ENCODE data around the gene TXNRD2. TPM values are rescaled to one million over a fixed set of nuclear protein-coding genes. Genes with fewer than 3 reads are reported as not detected.

The TXNRD2 gene
- total RNA-seq, 1 experiment from 2014 or later, result 22.9 TPM

- H4K20me1 ChIP-seq (ENCODE audit: control insufficient read depth, insufficient read depth, insufficient read length), result no peaks in the 10 kb centered on the region
- no peaks in the 10 kb centered on the region for H3K79me1 ChIP-seq (ENCODE audit: insufficient read depth, low read depth, low read length, poor library complexity, severe bottlenecking)
- no peak overlapping the region for H3K18ac ChIP-seq (ENCODE audit: insufficient read length, low read depth, low read length)
- H3K27ac ChIP-seq (ENCODE audit: insufficient read length, low read depth, low read length), result no peak overlapping the region
- Mint-ChIP-seq H3K9me3 (no peaks in the 10 kb centered on the region), H3K4me3 (no peak overlapping the region), H3K36me3 (ENCODE audit: insufficient read depth in 1 of 3, low read depth in 3 of 3) (no peaks in the 10 kb centered on the region), H3K27ac (peak overlapping the region in 2 of 3 experiments; percentile 10 to 93; a peak in 4 of 7 replicates), H3K27me3 (ENCODE audit: low read depth) (no peaks in the 10 kb centered on the region; the same call in 1 of the 2 replicates), H3K4me1 (peaks cover 24 to 26% of the 10 kb centered on the region in 2 experiments)
- H3K56ac ChIP-seq (ENCODE audit: insufficient read length, low read depth, low read length), result no peak overlapping the region
- TF ChIP-seq CTCF (conservative IDR thresholded peaks at IDR 0.05), result no peak
- H2AFZ ChIP-seq (ENCODE audit: low read length), result no peak overlapping the region
- H2BK15ac ChIP-seq (ENCODE audit: low read depth, low read length), result no peak overlapping the region
- WGBS (ENCODE audit: extremely low coverage, insufficient read length, low lambda C conversion rate), result no CpG with 5 or more reads among the region's 26 CpGs
- H3K4me2 ChIP-seq (ENCODE audit: insufficient read depth, insufficient read length, low read length), result no peak overlapping the region
- H3K4me1 ChIP-seq (ENCODE audit: insufficient read depth, low read length), result peaks cover 2% of the 10 kb centered on the region; the same call in 1 of the 2 replicates
- H3K9me3 ChIP-seq (ENCODE audit: control insufficient read depth, low read depth, low read length), result no peaks in the 10 kb centered on the region
- H2BK20ac ChIP-seq (ENCODE audit: low read depth, low read length, poor library complexity, severe bottlenecking), result no peak overlapping the region
- no peak overlapping the region for H3K9ac ChIP-seq (ENCODE audit: extremely low read depth, insufficient read length, low read length)
- no peak overlapping the region for H3K23ac ChIP-seq (ENCODE audit: insufficient read length, low read depth, low read length)
- H3K4ac ChIP-seq (ENCODE audit: low read depth, low read length), result no peak overlapping the region
- no peaks in the 10 kb centered on the region for H3K27me3 ChIP-seq (ENCODE audit: insufficient read depth, low read length)
- no peak overlapping the region for H2BK5ac ChIP-seq (ENCODE audit: insufficient read length, low read length)
- no peak overlapping the region for H2BK12ac ChIP-seq (ENCODE audit: insufficient read length, low read depth, low read length)
- H3K79me2 ChIP-seq (ENCODE audit: insufficient read depth, low read length), result no peaks in the 10 kb centered on the region
- H3K23me2 ChIP-seq (ENCODE audit: insufficient read length, low read depth, low read length, poor library complexity, severe bottlenecking), result no peaks in the 10 kb centered on the region
- no peak overlapping the region for H4K8ac ChIP-seq (replicated peaks; ENCODE audit: insufficient read length, low read depth, low read length)
- no peak for DNase-seq
- H4K5ac ChIP-seq (ENCODE audit: insufficient read length, low read depth, low read length), result no peak overlapping the region
- H3K14ac ChIP-seq (ENCODE audit: insufficient read depth, low read length), result no peak overlapping the region
- peak overlapping the region; percentile 24 for H4K91ac ChIP-seq (ENCODE audit: insufficient read length, low read depth, low read length)
- H2BK120ac ChIP-seq (ENCODE audit: low read depth, low read length, poor library complexity, severe bottlenecking), result no peak overlapping the region
- H3T11ph ChIP-seq (ENCODE audit: low read length), result no peak overlapping the region
- H2AK5ac ChIP-seq (ENCODE audit: insufficient read length, low read length), result no peak overlapping the region
These were observed 56.5 kb downstream of the TXNRD2 start for GRCh38 chr22:19884954-19885751.
